AG09309 (cell line): ENCODE data around the gene MIGA1.

Experiments
- DNase-seq: peaks from one replicate; pipeline ENCODE4 v3.0.0-alpha.2; 2010; ENCODE audit warnings: low read depth
- H3K4me3 ChIP-seq: 2 replicates; pipeline ENCODE4 v1.5.1; 2011; ENCODE audit warnings: mild to moderate bottlenecking, low read depth, low read length, moderate library complexity; ENCODE audit not compliant: control insufficient read depth
- CTCF ChIP-seq: IDR thresholded peaks from 2 replicates; pipeline ENCODE4 v1.5.1; 2011; ENCODE audit warnings: mild to moderate bottlenecking, low read depth, low read length, inconsistent platforms; ENCODE audit not compliant: insufficient read depth, control insufficient read depth; ENCODE audit errors: missing control alignments

The MIGA1 gene

GRCh38 chr1:77927414-77927813 lies 148.0 kb downstream of the MIGA1 start:
- no peak for TF ChIP-seq CTCF
- H3K4me3 ChIP-seq = no peak overlapping the region
- DNase-seq = no peak
